ENCODE data around the gene C1QTNF6.

C1QTNF6 gene

GRCh38 chr22:37137131-37137530 is 50.9 kb downstream of the C1QTNF6 start:
- no peak for DNase-seq

GRCh38 chr22:37135023-37135422 is 53.0 kb downstream of the C1QTNF6 start:
- no peak for DNase-seq

- DNase-seq: no peak
Measured at GRCh38 chr22:37133304-37134018, 54.6 kb downstream of the C1QTNF6 start.

GRCh38 chr22:37132773-37133172 is 55.3 kb downstream of the C1QTNF6 start:
- DNase-seq: no peak

Data from NCI-H2081 treated with DMSO at 0.1 percent for 48 hours (cell line).